KMS-11 (cell line): ENCODE data around the gene CELF1.

Source experiments
- H2AFZ ChIP-seq: fragments of 200-600 bp; sonication (generic); 2 replicates; pipeline ENCODE4 v1.6.1; 2016; ENCODE audit warnings: antibody characterized with exemption, mixed run types, low read depth
- H3K27ac ChIP-seq: fragments of 200-600 bp; sonication (generic); 2 replicates; pipeline ENCODE4 v1.6.1; 2016; ENCODE audit warnings: mild to moderate bottlenecking, mixed run types
- H3K27me3 ChIP-seq: fragments of 200-600 bp; sonication (generic); 2 replicates; pipeline ENCODE4 v1.6.1; 2017; ENCODE audit warnings: mild to moderate bottlenecking, low read depth, mixed run types, moderate library complexity; ENCODE audit not compliant: insufficient read depth
- H3K36me3 ChIP-seq: fragments of 200-600 bp; sonication (generic); 2 replicates; pipeline ENCODE4 v1.6.1; 2017; ENCODE audit warnings: mild to moderate bottlenecking, mixed run types; ENCODE audit not compliant: insufficient read depth
- H3K4me1 ChIP-seq: fragments of 200-600 bp; sonication (generic); 2 replicates; pipeline ENCODE4 v1.6.1; 2016; ENCODE audit warnings: mild to moderate bottlenecking, low read depth, mixed run types; ENCODE audit not compliant: poor library complexity, severe bottlenecking
- H3K4me2 ChIP-seq: fragments of 200-600 bp; sonication (generic); 2 replicates; pipeline ENCODE4 v1.7.0; 2016; ENCODE audit warnings: mild to moderate bottlenecking, mixed run types
- H3K4me3 ChIP-seq: fragments of 200-600 bp; sonication (generic); IDR thresholded peaks from 2 replicates; pipeline ENCODE4 v1.6.1; 2017; ENCODE audit warnings: low read depth, low read length, mixed read lengths; ENCODE audit not compliant: insufficient read depth
- H3K79me2 ChIP-seq: fragments of 200-600 bp; sonication (generic); 2 replicates; pipeline ENCODE4 v1.6.1; 2016; ENCODE audit warnings: low read depth, mixed run types; ENCODE audit not compliant: insufficient read depth
- H3K9ac ChIP-seq: fragments of 200-600 bp; sonication (generic); 2 replicates; pipeline ENCODE4 v1.6.1; 2016; ENCODE audit warnings: mild to moderate bottlenecking, mixed run types
- H4K20me1 ChIP-seq: fragments of 200-600 bp; sonication (generic); 2 replicates; pipeline ENCODE4 v1.6.1; 2016; ENCODE audit warnings: mild to moderate bottlenecking, mixed run types; ENCODE audit not compliant: insufficient read depth
- TF ChIP-seq, protein P1 (sequence below): fragments of 200-600 bp; sonication (generic); conservative IDR thresholded peaks from 2 replicates; pipeline ENCODE4 v1.6.1; 2017; ENCODE audit warnings: low read depth, mild to moderate bottlenecking, antibody characterized with exemption, low read length, moderate library complexity, mixed read lengths

CELF1 gene

DNA sequence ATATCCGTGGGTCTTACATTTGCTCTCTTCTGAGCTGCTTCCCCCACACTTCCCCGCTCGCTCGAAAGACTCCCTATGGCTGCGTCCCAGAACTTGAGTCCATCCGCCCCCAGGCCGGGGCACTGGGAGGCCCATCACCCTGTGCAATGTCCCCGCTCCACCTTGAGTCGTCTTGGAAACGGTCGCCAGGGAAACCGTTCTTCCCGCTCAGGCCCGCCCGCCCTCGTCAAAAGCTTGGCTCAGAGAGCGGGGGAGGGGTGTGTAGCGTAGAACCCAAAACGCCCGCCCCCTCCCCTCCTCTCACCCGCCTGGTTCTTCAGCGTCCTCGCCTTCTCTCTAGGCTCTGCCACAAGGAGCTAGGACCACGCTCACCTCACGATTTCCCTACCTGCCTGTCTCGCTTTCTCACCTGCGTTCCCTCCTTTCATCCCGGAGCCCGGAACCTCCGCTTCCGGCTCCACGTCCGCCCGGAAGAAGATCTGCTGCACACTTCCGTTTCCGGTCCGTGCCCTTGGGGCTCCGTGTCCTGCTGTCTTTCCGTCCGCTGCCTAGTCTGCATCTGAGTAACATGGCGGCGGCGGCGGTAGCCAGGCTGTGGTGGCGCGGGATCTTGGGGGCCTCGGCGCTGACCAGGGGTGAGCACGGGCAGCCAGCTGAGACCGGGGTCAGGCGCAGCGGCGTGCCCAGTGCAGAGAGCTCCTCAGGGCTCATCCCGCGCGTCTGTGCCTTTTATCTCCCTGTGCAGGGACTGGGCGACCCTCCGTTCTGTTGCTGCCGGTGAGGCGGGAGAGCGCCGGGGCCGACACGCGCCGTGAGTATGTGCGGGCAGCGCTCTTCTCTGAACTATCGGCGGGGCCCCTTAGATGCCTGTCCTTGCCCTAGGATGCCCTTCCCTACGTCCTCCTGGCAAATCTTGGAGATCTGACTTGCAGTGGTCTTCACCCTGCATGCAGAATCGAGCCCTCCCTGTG lies 25.9 kb upstream of the CELF1 start, which contains the start of the genes KBTBD4 and NDUFS3:
Gene KBTBD4, minus strand, starts transcription at position 447 of the 971 bp plus-strand sequence. Its CDS starts 19 bp downstream, at position 428.
Gene NDUFS3, plus strand, starts transcription at position 551 of the 971 bp plus-strand sequence. Its CDS starts 18 bp downstream, at position 569.
- H3K36me3 ChIP-seq: no peaks in the 10 kb centered on the region; the same call in 1 of the 2 replicates
- H3K27me3 ChIP-seq: no peaks in the 10 kb centered on the region
- peak within 1 kb of the TSS; percentile 87 for H3K9ac ChIP-seq
- H3K4me3 ChIP-seq: peak within 1 kb of the TSS; percentile 61
- peak within 1 kb of the TSS; percentile 51 for H2AFZ ChIP-seq
- H3K4me1 ChIP-seq: peaks cover 19% of the 10 kb centered on the region
- TF ChIP-seq, protein P1, sequence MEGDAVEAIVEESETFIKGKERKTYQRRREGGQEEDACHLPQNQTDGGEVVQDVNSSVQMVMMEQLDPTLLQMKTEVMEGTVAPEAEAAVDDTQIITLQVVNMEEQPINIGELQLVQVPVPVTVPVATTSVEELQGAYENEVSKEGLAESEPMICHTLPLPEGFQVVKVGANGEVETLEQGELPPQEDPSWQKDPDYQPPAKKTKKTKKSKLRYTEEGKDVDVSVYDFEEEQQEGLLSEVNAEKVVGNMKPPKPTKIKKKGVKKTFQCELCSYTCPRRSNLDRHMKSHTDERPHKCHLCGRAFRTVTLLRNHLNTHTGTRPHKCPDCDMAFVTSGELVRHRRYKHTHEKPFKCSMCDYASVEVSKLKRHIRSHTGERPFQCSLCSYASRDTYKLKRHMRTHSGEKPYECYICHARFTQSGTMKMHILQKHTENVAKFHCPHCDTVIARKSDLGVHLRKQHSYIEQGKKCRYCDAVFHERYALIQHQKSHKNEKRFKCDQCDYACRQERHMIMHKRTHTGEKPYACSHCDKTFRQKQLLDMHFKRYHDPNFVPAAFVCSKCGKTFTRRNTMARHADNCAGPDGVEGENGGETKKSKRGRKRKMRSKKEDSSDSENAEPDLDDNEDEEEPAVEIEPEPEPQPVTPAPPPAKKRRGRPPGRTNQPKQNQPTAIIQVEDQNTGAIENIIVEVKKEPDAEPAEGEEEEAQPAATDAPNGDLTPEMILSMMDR: no peak
- H3K27ac ChIP-seq: peak within 1 kb of the TSS; percentile 32
- H3K4me2 ChIP-seq: peak within 1 kb of the TSS; percentile 97
- H4K20me1 ChIP-seq: no peaks in the 10 kb centered on the region
- peaks cover 42% of the 10 kb centered on the region for H3K79me2 ChIP-seq

DNA sequence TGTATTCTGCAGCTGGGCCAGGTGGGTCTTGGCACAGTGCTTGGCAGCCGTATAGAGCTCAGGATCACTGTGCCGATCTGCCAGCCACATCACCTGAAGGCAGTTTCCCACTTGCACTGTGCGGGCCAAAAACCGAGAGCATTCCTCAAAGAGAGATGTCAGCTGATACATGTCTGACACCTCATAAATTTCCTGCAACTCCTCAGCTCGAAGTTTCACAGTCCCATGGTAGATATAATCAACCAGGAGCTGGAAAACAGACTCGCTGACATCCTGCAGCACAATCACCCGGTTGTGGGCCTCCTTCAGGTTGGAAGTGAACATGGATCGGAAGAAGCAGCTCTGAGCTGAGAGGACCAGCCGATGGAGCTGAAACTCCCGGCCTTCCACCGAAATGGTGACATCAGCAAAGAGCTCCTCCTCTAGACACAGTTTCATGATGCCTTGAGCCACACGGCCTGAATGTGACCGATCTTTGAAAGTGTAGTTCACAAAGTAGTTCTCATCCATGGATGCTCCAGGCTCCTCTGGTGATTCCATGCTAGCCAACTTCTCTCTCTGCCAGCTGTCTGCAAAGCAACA lies 24.6 kb upstream of the CELF1 start:
- no peaks in the 10 kb centered on the region for H3K27me3 ChIP-seq
- no peak overlapping the region for H2AFZ ChIP-seq
- peak overlapping the region; percentile 32; the same call in 1 of the 2 replicates for H3K27ac ChIP-seq
- no peaks in the 10 kb centered on the region for H4K20me1 ChIP-seq
- no peak overlapping the region for H3K9ac ChIP-seq
- peaks cover 42% of the 10 kb centered on the region for H3K79me2 ChIP-seq
- H3K36me3 ChIP-seq: no peaks in the 10 kb centered on the region; the same call in 1 of the 2 replicates
- H3K4me3 ChIP-seq: no peak overlapping the region
- H3K4me1 ChIP-seq: peaks cover 19% of the 10 kb centered on the region
- TF ChIP-seq, protein P1: no peak
- peak overlapping the region; percentile 83 for H3K4me2 ChIP-seq

- no peaks in the 10 kb centered on the region for H4K20me1 ChIP-seq
- H2AFZ ChIP-seq: no peak overlapping the region
- H3K27ac ChIP-seq: no peak overlapping the region
- H3K9ac ChIP-seq: no peak overlapping the region
- TF ChIP-seq, protein P1: no peak
- no peak overlapping the region for H3K4me2 ChIP-seq
- no peak overlapping the region for H3K4me3 ChIP-seq
- H3K27me3 ChIP-seq: no peaks in the 10 kb centered on the region
- peaks cover 18% of the 10 kb centered on the region; the same call in 1 of the 2 replicates for H3K79me2 ChIP-seq
- H3K4me1 ChIP-seq: peaks cover 7% of the 10 kb centered on the region
- H3K36me3 ChIP-seq: peaks cover 4% of the 10 kb centered on the region; the same call in 1 of the 2 replicates
Measured at GRCh38 chr11:47573321-47573720, 20.4 kb upstream of the CELF1 start.

DNA sequence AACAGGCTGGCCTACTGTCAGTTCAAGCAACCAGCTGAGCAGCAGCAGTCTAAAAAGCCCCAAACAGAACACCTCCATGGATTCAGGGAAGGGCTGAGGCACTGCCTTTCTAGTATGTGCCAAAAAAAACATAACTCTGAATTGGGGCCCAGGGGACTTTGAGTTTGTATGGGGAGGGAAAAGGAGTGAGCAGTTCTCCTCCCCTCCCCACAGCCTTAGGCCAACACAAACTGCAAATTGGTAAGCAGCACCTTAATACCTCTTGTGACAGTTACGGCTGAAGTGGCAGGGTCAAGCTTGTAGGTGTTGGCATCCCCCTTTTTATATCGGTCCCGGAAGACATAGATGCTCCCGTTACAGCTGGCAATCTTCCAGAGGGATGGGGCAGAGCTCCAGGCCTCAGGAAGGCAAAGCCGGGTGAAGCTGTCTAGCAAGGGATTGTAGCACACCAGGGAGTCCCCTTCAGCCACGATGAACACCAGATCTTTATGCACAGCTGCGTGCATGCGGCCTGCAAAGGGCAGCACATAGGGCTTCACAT lies 19.9 kb upstream of the CELF1 start:
- Histone ChIP-seq H4K20me1 (no peaks in the 10 kb centered on the region), H3K79me2 (peaks cover 13% of the 10 kb centered on the region; the same call in 1 of the 2 replicates), H3K9ac (no peak overlapping the region), H3K27me3 (no peaks in the 10 kb centered on the region), H2AFZ (no peak overlapping the region), H3K4me3 (no peak overlapping the region), H3K36me3 (peaks cover 4% of the 10 kb centered on the region; the same call in 1 of the 2 replicates), H3K27ac (no peak overlapping the region), H3K4me2 (no peak overlapping the region), H3K4me1 (peaks cover 4% of the 10 kb centered on the region)
- TF ChIP-seq, protein P1: no peak
